A172 (cell line): Measurements from ENCODE around the gene NR3C2. TPM values are rescaled to one million over a fixed set of nuclear protein-coding genes. Genes with fewer than 3 reads are reported as not detected.
A peak's percentile ranks its signal among the peaks of the same experiment; 100 is the strongest.

Experiments
- DNase-seq: peaks from one replicate; pipeline ENCODE4 v3.0.0-alpha.2; 2015; ENCODE audit warnings: low spot score
- total RNA-seq: library from RNA; depleted of rRNA; stranded (reverse); fragments of >200 nt; shearing (Covaris generic); gene quantifications from 2 replicates; pipeline ENCODE4 v1.2.3, GENCODE V29; 2014

The NR3C2 gene
- total RNA-seq, 1 experiment from 2014 or later: 1.3 TPM

DNA sequence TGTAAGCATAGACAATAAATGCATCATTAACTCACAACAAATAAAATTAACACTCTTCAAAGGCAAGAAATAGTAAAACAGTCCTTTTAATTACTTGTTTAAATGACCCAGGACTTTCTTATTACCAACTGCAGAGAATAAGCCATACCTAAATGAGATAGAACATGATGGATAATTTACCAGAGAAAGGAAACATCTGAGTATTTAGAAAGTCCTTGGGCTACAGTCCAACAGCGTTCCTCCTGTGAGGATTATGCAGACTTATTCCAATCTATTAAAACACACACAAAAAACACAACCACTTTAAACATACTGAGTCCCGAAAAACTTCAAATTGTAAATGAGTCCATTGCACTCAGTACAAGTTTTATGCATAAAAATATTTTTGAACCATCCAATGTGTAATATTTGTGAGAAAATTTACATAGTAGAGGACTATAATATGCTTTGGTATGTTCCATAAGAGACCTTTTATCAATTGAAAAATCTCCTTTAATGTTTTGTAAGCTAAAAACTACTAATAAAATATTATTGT is 129.2 kb downstream of the NR3C2 start:
- no peak for DNase-seq

GRCh38 chr4:148311526-148311925 is 130.7 kb downstream of the NR3C2 start:
- no peak for DNase-seq

- no peak for DNase-seq
Measured at GRCh38 chr4:148310756-148311155, 131.5 kb downstream of the NR3C2 start.

DNA sequence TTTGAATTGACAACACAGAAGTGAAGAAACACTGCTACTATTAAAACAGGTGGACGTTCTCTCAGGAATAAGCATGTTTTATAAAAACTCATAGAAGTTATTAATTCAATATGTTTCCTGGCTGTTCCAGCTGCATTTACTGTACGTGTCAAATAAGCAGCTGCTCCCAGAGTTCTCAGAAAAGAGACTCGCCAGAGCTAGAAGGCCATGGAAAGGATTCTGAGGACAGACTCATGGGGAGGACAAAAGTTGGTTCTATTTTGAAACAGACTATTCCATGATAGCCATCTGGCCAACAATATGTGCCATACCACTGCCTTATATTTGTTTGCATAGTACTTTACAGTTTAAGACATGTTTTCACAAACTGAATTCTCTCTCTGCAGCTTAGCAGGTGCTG is 136.5 kb downstream of the NR3C2 start:
- no peak for DNase-seq

DNA sequence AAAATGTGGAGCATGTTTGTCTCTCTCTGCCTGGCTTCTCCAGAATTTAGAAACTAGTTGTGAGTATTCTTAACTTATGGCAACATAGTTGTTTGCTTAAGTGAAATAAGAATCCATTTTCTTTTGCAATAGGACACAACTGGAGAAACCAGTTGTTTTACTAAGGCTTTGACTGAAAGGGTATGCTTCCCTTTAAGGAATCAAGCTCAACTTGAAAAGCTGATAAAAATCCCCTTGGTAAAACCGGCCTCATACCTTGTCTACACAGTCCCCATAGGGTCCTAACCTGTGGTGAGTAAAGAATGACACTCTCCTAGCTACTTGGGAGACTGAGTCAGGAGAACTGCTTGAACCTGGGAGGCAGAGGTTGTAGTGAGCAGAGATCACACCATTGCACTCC is 139.8 kb downstream of the NR3C2 start:
- DNase-seq: no peak

DNA sequence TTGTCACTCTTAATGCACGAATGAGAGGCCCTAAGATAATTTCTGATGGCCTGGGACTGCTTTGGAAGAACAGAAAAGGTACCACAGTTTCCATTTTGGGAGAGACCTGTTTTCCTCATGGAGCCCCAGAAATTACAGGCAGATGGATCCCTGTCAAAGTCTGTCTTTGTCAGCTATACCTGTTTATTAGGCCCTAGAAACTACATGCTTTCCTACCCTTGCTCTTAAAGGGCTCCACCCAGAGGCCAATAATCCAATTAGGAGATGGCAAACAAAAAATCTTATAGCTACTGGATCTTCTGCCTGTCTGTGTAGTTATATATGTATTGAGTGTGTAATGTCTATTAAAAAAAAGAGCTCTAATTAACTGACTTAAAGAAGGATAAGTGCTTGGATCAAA is 141.3 kb downstream of the NR3C2 start:
- no peak for DNase-seq

- no peak for DNase-seq
Measured at GRCh38 chr4:148299337-148299736, 142.9 kb downstream of the NR3C2 start.

DNA sequence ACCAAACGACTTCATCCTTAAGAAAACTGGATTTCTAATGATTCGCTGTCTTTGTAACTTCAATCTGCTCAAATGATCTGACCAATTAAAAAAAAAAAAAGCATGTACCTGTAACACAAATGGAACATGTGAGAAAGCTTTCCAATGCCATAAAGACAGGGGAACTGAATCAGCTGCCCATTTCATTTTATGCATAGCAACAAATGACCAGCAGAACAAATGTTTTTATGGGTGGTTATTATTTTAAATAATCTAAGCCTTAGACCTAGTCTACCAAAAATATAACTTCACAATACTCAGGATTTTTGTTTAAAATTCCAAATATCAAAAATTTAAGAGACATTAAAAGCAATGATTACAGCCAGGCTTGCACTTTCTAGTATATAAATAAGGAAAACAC is 145.7 kb downstream of the NR3C2 start:
- no peak for DNase-seq

GRCh38 chr4:148295642-148296041 is 146.6 kb downstream of the NR3C2 start:
- no peak for DNase-seq

DNA sequence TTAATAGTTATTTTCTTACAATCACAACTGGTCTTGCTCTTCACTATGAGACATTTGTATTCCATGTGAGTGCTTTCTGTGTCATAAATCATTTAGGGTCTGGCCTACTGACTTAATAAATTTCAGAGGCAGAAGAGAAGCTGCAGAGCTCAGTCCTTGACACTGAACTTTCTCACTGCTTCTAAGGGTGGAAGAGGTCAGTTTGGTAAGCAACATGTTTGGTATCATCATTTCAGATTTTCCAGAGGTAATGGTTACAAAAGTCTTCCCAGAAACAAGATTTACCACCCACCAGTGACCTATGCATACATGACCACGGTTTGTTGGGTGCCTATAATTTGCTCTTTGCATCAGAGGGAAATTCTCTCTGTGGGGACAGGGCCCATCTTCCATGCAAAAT is 148.6 kb downstream of the NR3C2 start:
- DNase-seq: no peak

DNA sequence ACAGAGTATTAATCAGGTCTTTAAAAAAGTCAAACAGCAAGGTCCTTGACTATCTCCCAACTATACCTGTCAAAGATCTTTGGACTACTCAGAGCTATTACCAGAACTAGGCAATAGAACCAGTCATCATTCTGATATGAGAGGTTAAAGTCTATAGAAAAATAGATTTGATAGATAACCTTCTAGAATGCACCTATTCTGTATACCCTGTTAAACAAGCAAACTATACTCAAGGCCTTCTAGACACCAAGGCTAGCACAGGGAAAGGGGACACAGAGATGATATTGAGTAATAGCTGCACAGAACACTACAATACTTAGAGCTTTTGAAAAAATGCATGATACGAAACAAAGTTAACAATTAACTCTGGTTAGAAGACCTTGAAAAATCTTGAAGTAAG is 149.5 kb downstream of the NR3C2 start:
- DNase-seq: no peak

DNA sequence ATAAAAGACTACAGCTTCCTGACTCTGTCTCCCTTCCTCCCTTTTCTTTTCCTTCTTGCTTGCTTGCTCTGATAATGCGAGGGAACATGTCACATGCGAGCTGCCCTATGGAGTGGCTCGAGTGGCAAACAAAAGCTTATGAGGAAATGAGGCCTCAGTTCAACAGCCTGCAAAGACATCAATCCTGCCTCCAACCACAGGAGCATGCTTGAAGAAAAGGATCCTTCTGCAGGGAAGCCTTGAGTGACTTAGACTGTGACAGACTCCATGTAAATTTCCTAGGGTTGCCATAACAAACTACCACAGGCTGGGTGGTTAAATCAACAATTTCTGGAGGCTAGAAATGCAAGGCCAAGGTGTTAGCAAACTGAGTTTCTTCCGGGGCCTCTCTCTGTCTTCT is 152.5 kb downstream of the NR3C2 start:
- DNase-seq: no peak

- DNase-seq: no peak
Measured at GRCh38 chr4:148288448-148288847, 153.8 kb downstream of the NR3C2 start.

- DNase-seq: no peak
Measured at GRCh38 chr4:148287111-148287510, 155.1 kb downstream of the NR3C2 start.

DNA sequence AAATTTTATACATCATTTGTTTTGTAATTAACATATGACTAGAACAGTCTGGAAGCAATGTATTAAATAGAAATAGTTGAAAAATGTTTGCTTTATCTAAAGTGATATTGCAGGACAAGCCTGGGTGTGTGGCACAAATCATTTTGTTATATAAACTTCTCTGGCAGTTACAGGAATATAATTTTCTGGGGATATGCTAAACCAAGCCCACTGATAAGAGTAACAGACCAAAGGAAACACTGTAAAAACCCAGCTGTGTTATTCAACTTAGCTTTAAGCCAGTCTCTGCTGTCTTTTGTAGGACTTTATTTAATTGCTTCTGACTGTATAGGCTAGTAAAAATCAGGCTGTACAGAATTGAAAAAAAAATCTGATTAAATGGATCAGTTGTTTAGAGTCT is 156.2 kb downstream of the NR3C2 start:
- DNase-seq: no peak

- DNase-seq: no peak
Measured at GRCh38 chr4:148283665-148284064, 158.5 kb downstream of the NR3C2 start.

GRCh38 chr4:148278310-148278709 is 163.9 kb downstream of the NR3C2 start:
- DNase-seq: no peak

DNA sequence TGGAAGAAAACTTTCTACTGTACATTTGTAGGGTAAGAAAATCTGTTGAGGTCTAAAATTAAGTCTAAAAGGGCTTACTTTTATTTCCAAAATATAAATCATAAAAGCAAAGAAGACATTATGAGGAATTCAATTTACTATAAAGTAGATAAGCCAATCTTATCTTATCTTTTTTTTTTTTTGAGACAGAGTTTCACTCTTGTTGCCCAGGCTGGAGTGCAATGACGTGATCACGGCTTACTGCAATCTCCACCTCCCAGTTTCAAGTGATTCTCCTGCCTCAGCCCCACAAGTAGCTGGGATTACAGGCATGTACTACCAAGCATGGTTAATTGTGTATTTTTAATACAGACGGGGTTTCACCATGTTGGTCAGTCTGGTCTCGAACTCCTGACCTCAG is 166.9 kb downstream of the NR3C2 start:
- DNase-seq: no peak

- DNase-seq: peak; percentile 6
Measured at GRCh38 chr4:148273501-148273986, 168.7 kb downstream of the NR3C2 start.

GRCh38 chr4:148271166-148271565 is 171.0 kb downstream of the NR3C2 start:
- DNase-seq: no peak

DNA sequence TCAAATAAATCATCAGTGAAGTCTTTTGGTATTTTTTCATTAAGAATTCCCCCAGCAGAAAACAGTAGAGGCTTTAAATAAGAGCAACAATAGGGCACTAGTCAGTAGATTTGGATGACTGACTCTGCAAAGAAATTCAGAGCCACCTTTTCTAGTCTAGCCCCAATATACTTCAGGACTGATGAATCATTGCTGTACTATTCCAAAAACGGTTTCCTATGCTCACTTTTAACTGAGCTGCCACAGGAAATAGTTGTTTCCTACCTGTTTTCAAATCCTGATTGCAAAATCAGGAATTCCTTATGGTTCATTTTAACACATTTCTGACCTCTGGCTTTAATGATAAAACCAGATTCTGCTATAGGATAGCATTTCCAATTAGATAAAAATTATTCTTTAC is 171.6 kb downstream of the NR3C2 start:
- DNase-seq: peak; percentile 56

- no peak for DNase-seq
Measured at GRCh38 chr4:148268835-148269234, 173.4 kb downstream of the NR3C2 start.

- DNase-seq: no peak
Measured at GRCh38 chr4:148266921-148267320, 175.3 kb downstream of the NR3C2 start.

GRCh38 chr4:148266240-148266639 is 176.0 kb downstream of the NR3C2 start:
- DNase-seq: no peak
